Lower lobe of right lung (tissue), 2 donors: ENCODE data around the gene ZNF334. TPM values are rescaled to one million over a fixed set of nuclear protein-coding genes. Genes with fewer than 3 reads are reported as not detected.
A peak's percentile ranks its signal among the peaks of the same experiment; 100 is the strongest.

Experiments used
- ATAC-seq, 2 donors: fragments of 200-7000 bp; cut with Tn5 transposase; one replicate each; pipeline ENCODE4 v1.9.1; 2020 to 2022; ENCODE audit warnings: mild to moderate bottlenecking in 2 of 2, moderate library complexity in 2 of 2
- DNase-seq: peaks from one replicate; pipeline ENCODE4 v3.0.0-alpha.2; 2020
- H3K27ac ChIP-seq: fragments of 200-600 bp; one replicate; pipeline ENCODE4 v1.8.0; 2022
- H3K27me3 ChIP-seq: fragments of 200-600 bp; one replicate; pipeline ENCODE4 v1.8.0; 2022; ENCODE audit warnings: low read depth
- H3K36me3 ChIP-seq: fragments of 200-600 bp; one replicate; pipeline ENCODE4 v1.8.0; 2022; ENCODE audit warnings: mild to moderate bottlenecking
- H3K4me1 ChIP-seq: fragments of 200-600 bp; one replicate; pipeline ENCODE4 v1.8.0; 2022
- H3K4me3 ChIP-seq: fragments of 200-600 bp; one replicate; pipeline ENCODE4 v1.8.0; 2022; ENCODE audit warnings: mild to moderate bottlenecking
- H3K9me3 ChIP-seq: fragments of 200-600 bp; one replicate; pipeline ENCODE4 v1.8.0; 2022
- intact Hi-C: fragments of 100-400 bp; cut with DNase I; formaldehyde crosslinking; loops from one replicate; pipeline ENCODE4 v1.11.0; 2022
- long read RNA-seq: library from polyadenylated mRNA; unstranded; transcript quantifications from one replicate; pipeline ENCODE4 v2.0.0, GENCODE V29; 2021
- total RNA-seq: library from RNA; stranded (reverse); fragmentation: NEBNext Ultra II Directional; extraction: Animal tissue kit (Norgen Biotek cat#: 25700); gene quantifications from one replicate; pipeline ENCODE4 v1.2.1, GENCODE V29; 2021
- TF ChIP-seq, protein P1 (sequence below): fragments of 200-600 bp; IDR thresholded peaks from one replicate; pipeline ENCODE4 v1.8.0; 2022; ENCODE audit warnings: antibody characterized with exemption, mild to moderate bottlenecking
- donor health status: DM: no; HTN: yes; CAD: no; lungs with severe emphysema.

ZNF334 gene
- total RNA-seq: 4.7 TPM
- long read RNA-seq, partial matches to known transcripts: 0 of 3 reads
- long read RNA-seq, other reads (novel, unspliced or antisense): 2 of 3 reads

DNA sequence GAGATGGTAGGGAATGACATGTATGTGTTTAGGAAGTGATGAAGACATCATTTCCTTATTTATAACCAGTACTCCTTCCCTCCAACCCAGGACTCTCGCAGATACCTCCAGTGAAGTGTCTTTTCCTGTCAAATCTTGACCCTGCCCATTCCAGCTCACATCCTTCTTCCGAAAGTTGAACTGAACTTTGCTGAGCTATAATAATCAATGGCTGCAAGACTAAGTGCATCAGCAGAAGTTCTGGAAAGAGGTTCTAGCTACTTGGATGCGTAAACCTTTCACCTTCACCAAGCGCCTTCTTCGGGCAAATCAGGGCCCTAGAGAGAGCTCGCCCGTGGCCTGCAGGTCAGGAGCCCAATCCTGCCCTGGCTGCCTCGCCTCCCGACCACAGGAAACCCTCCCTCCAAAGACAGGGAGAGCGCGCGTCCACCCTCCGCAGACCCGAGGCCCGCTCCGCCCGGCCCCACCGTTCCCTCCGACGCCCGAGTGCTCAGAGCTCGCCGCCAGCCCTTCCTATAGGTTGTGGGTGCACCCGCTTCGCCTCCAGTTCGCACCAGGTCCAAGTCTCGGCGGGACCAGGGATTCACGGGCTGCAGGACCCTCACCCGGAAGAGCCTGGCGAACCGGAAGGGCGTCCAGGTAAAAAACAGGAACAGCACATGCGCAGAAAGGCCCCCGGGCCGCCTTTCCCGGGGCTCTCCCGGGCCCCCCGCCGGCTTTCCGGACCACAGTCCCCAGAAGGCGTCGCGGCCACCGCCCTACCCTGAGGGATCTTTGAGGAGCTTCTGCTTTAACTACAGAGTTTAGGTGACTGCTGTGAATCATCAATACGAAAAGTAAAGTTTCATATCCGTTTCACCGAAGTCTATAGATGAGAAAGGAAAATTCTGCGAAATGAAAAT is at the start of gene ZNF334:
TSS of gene ZNF334 (minus strand) at position 617 of the 902 bp plus-strand sequence. CDS start 1,457 bp downstream, outside the sequence.
- H3K27me3 ChIP-seq: peaks cover 7% of the 10 kb centered on the region
- TF ChIP-seq, protein P1, sequence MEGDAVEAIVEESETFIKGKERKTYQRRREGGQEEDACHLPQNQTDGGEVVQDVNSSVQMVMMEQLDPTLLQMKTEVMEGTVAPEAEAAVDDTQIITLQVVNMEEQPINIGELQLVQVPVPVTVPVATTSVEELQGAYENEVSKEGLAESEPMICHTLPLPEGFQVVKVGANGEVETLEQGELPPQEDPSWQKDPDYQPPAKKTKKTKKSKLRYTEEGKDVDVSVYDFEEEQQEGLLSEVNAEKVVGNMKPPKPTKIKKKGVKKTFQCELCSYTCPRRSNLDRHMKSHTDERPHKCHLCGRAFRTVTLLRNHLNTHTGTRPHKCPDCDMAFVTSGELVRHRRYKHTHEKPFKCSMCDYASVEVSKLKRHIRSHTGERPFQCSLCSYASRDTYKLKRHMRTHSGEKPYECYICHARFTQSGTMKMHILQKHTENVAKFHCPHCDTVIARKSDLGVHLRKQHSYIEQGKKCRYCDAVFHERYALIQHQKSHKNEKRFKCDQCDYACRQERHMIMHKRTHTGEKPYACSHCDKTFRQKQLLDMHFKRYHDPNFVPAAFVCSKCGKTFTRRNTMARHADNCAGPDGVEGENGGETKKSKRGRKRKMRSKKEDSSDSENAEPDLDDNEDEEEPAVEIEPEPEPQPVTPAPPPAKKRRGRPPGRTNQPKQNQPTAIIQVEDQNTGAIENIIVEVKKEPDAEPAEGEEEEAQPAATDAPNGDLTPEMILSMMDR: no peak
- DNase-seq (peak; percentile 81), ATAC-seq (peak; percentile 92 to 98)
- no peaks in the 10 kb centered on the region for H3K36me3 ChIP-seq
- peak within 1 kb of the TSS; percentile 59 for H3K27ac ChIP-seq
- peak within 1 kb of the TSS; percentile 69 for H3K4me3 ChIP-seq
- no peaks in the 10 kb centered on the region for H3K4me1 ChIP-seq
- intact Hi-C loops: no loop called here
- no peaks in the 10 kb centered on the region for H3K9me3 ChIP-seq

DNA sequence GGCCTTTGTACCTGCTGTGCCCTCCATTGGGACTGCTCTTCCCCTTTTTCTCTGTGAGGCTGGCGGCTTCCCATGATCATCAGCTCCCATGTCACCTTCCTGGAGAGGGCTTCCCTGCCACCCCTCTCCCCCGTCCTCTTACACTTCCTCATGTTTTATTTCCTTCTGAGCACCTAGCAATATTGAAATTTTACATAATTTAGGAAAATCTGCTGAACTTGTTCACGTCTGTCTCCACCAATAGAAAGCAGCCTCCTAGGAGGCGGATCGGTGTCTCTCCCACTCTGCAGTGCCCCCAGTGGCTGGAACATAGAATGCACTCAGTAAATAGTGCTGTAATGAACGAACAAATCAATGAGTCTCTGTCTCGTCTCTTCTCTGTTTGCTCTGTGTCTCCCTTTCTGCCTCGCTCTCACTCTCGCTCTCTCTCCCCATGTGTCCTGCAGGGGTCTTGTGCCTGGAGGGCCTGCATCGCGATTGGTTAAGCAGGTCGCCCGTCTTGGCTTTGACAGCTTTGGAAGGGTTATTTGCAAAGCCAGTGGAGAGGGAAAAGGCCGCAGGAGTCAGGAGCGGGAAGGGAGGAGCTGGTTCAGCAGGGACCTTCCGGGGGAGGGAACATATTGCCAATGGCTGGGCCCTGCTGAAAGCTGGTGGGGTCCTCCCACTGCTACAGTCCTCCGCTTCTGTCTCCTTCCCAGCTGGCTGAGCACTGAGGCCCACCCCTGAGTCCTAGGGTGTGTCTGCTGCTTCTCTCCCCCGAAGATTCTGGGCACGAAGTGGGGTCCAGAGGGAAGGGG is 49.2 kb upstream of the ZNF334 start:
- intact Hi-C loops: no loop called here
- TF ChIP-seq, protein P1: peak; percentile 86
- DNase-seq: peak; percentile 59
- H3K27me3 ChIP-seq: peaks cover 11% of the 10 kb centered on the region
- peaks cover 7% of the 10 kb centered on the region for H3K4me1 ChIP-seq
- H3K36me3 ChIP-seq: no peaks in the 10 kb centered on the region
- no peaks in the 10 kb centered on the region for H3K9me3 ChIP-seq
- ATAC-seq: peak; percentile 88 to 89
- peak overlapping the region; percentile 34 for H3K4me3 ChIP-seq
- no peak overlapping the region for H3K27ac ChIP-seq

DNA sequence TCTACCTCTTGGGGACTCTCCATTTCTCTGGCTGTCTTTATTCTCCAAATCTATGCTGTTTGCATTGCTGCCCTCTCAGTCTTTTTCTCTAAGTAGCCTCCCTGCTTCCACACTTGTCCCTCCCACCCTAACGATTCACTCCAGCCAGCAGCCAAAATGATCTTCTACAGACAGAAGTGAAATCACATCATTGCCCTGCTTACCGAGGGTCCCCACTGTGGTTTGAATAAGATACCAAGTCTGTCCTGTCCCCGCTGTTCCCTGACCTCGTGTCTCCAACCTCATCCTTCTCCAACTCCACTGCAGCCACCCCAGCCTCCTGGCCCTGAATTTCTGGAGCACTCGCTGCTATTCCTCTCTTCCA is 48.6 kb upstream of the ZNF334 start:
- Histone ChIP-seq H3K4me1 (peaks cover 7% of the 10 kb centered on the region), H3K27me3 (peaks cover 11% of the 10 kb centered on the region), H3K36me3 (no peaks in the 10 kb centered on the region), H3K9me3 (no peaks in the 10 kb centered on the region), H3K4me3 (peak overlapping the region; percentile 34), H3K27ac (no peak overlapping the region)
- DNase-seq (no peak), ATAC-seq (no peak)
- TF ChIP-seq, protein P1: no peak
- intact Hi-C loops: no loop called here

DNA sequence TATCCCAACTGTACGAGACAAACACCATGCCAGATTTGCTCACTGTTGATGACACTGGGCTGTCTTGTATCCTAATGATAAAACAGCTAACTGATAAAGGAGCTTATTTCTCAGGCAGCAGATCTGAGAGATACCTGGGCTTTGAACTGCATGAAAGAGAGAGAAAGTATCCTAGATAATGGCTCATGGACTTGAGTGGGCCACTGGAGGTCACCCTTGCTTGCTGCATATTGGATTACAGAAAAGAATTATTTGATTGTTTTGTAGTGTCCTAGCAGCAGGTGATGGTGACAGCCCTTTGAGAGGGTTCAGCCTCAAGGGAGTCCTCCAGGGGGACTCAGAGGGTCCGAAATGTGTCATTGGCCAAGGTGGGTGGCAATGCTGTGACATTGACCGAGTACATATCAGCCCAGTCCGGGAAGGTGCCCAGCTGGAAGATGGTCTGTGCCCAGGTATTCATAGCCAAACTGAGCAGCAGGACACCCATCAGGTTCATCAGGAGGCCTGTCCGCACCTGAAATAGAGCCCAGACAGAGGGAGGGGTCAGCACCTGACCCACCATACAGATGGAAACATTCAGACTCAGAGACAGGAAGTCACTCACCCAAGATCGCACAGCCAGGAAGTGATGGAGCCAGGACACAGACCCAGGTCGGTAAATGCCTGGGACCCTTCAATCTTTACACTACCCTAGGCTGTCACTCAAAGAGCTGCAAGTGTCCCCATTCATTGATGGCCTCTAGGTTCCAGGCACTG is 46.5 kb upstream of the ZNF334 start:
- ATAC-seq (no peak), DNase-seq (no peak)
- Histone ChIP-seq H3K4me3 (no peak overlapping the region), H3K36me3 (no peaks in the 10 kb centered on the region), H3K4me1 (peaks cover 7% of the 10 kb centered on the region), H3K27me3 (peaks cover 4% of the 10 kb centered on the region), H3K9me3 (no peaks in the 10 kb centered on the region), H3K27ac (no peak overlapping the region)
- TF ChIP-seq, protein P1: no peak
- intact Hi-C loops: no loop called here

DNA sequence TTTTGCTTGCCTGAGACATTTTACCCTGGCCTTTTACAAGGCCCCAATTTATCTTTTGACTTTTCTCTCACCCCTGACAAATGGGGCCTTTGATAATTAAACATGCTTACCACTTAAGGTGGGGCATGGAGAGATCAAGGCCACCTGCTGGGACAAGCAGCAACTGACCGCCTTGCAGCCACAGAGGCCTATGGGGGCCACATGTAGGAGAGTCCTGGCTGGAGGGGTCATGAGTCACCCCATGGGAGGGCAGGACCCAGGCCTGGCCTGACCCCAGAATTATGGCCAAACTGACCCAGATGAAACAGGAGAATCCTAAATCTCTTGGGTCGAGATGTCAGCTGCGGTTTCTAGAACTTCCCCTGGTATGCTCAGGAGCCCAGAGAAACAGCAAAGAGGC is 45.6 kb upstream of the ZNF334 start:
- ATAC-seq (no peak), DNase-seq (no peak)
- H3K4me3 ChIP-seq: no peak overlapping the region
- no peaks in the 10 kb centered on the region for H3K9me3 ChIP-seq
- no peak overlapping the region for H3K27ac ChIP-seq
- peaks cover 7% of the 10 kb centered on the region for H3K4me1 ChIP-seq
- no peaks in the 10 kb centered on the region for H3K36me3 ChIP-seq
- peaks cover 3% of the 10 kb centered on the region for H3K27me3 ChIP-seq
- intact Hi-C loops: no loop called here
- TF ChIP-seq, protein P1: no peak
